Hepatic stellate cell (primary cell): Measurements from ENCODE around the gene MXRA5.
A peak's percentile ranks its signal among the peaks of the same experiment; 100 is the strongest.
"Not testable (repeated sequence)": the region's sequence is repeated elsewhere in the genome, so short reads cannot be mapped to it uniquely, and the experiment has no call there.

ENCODE experiments used
- DNase-seq: peaks from one replicate; pipeline ENCODE4 v3.0.0; 2011; ENCODE audit warnings: low spot score

Gene MXRA5

DNA sequence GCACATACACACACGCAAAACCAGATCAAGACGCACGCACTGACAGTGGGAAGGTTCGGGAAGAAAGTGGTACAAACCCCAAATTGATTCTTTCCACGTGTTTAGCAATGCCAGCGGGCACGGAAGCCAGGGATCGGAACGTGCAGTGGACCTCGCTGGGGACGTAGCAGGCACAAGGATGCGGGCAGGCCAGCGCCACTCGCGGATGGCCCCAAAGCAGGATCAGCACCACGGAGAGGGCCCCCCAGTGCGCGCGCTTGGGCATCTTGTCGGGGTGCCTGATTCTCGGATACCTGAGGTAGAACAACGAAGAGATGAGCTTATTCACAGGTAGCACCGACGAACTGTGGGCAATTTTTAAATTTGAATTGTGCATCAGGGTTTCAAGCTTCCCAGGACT lies 2.9 kb downstream of the MXRA5 start:
- not testable (repeated sequence) for DNase-seq

DNA sequence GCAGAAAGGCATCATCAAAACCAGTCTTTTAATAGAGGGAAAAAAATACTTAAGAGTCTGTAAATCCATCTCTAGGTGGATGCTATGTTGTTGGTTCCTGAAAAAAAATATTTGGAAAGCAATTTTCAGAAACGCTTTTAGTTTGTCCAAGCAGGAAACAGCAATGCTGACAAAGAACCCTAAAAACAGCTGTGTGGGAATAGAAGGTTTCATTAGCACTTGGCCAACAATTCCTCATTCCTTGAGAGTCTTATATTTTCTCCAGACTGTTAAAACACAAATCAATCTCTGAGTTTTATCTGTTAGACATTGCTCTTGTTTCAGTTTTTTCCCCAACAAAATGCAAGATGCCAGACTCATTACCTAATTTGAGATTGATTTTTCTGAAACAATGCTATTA lies 6.4 kb downstream of the MXRA5 start:
- no peak for DNase-seq

DNA sequence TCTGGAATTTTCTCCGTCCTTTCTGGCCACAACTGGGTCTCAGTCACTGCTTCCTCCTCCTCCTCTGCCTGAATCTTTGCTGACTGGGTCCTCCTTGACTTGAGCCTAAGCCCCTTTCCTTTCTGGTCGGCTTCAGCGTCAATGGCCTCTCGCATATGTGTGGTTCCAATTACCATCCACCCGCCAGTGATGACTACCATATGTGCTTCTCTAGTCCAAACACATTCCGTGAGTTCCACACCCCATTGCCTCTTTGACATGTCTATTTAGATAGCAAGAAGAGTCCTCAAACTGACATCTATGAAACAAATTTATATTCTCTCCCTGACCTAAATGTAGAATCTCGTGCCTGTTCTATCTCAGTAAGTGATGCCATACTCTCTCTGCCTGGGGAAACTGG lies 19.8 kb downstream of the MXRA5 start:
- no peak for DNase-seq

DNA sequence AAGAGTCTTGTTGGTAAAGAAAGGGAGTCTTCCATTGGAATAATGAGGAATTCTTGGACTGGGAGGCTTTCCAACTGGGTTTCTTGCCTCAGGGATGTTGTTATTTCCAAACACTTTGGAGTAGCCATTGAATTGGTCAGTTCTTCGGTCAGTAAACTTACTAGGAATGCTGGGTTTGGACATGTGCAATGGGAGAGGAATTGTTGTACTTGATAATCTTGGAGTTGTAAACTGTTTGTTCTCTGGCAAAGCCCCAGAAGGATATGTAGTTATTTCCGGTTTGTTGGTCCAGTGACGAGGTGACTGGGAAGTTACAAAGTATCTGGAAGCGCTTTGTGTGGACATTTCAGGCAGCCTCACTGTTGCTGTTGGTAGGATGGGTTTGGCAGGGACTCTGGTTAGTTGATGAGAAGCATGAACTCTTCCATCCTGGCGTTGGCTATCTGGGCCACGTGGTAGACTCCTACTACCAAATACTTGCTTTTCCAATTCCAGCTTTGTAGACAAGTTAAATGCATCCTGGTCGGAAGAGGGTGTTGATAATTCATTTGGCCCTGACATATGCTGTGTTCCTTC lies 25.9 kb downstream of the MXRA5 start:
- no peak for DNase-seq

DNA sequence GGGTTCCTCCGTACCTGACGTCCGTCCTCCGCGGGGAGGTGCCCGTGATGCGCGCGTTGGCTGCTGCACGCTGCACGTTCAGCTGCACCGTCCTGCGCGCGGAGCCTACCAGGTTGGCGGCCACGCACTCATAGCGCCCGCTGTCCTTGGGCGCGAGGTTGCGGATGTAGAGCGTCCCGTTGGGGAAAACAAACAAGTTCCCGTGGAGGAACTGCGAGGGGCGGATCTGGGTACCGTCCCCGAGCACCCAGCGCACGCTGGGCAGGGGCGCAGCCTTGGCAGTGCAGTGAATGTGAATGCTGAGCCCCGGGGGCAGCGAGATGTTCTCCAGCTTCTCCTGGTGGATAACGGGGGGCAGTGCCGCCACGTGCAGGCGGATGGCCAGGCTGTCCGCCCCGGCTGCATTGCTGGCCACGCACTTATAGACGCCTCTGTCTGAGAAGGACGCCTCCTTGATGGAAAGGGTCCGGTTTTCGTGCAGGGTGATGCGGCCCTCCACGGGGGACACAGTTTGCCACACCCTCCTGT lies 29.2 kb downstream of the MXRA5 start:
- no peak for DNase-seq

DNA sequence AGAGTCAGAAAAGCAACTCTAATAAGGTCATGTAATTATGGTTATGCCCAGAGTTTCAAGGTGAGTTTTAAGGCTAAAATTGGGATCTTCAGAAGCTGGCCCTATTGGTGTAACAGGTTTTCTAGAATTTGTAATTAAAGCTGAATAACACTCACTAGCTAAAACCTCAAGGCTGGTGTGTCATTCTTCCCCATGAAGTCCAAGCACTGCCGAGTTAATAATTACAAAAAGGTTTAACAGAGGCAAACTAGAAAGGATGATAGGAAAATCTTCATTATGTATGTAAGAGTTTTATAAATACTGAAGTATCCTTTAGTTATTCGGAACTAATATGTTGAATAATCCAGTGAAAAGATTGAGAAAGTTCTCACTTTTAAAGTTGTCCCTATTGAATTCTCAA lies 34.3 kb downstream of the MXRA5 start:
- no peak for DNase-seq

DNA sequence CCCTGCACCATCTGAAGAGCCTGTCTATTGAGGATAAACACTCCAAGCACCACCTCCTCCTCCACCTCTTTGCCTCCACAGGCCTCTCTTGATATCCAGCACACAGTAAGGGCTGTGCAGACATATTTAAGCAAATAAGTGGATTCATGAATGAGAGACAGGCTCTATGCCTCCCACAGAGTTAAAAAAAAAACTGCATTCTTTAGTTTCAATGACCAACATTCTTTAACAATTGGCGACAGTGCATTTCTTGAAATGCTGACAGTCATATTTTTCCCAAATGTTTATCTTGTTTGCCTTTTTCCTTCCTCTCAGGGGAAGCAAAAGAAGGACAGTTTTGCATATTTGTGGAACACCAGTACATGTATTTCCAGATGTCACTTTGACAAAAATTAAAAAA lies 38.6 kb downstream of the MXRA5 start:
- no peak for DNase-seq

DNA sequence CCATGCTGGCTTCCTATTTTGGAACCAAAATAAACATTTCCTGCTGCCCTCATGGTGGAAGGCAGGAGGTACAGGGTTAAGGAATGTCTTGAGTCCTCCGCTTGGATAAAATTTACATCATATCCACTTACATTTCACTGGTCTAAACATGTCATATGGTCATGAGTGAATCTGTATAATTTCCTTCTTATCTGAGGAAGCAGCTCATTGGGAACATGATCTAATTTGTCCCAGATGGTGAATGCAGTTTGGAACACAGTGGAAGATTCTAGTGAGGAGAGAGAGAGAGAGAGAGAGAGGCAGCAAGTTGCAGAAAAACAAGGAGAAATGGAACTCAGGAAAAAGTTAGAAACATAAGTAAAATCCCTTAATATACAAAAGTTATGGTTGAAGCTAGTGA lies 46.8 kb downstream of the MXRA5 start:
- DNase-seq: no peak

DNA sequence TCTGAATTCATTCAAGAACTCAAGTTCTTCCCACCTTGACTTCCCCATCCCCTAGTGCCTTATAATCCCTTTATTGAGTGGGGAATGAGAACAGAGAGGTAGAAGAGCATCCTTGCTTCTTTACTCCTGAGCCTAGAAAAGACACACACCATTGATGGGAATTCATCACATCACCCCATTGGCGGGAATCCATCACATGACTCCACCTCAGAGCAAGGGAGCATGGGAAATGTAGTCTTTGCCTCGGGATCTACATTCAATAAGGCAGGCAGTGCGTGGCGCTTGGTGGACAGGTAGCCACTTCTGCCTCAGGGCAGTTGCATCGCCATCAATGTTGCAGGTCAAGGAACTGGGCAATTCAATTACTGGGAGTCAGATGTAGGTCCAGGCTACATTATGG lies 50.7 kb downstream of the MXRA5 start:
- DNase-seq: no peak

DNA sequence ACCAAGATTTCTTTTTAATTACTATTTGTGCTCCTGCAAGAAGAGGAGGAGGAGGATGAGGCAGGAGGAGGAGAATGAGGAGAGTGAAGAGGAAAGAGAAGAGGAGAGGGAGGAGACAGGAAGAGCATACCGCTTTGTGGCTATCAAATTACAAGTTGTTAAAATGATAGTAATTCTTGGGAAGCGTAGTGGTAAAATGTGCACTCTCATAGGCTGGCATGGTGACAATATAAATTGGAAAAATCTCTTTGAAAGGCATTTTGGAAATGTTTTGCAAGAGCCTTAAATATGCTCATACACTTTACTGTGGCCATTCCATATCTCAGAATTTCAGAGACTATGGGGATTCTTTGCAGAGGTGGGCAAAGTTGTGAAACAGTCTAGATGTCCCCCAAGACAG lies 53.2 kb downstream of the MXRA5 start:
- DNase-seq: no peak

DNA sequence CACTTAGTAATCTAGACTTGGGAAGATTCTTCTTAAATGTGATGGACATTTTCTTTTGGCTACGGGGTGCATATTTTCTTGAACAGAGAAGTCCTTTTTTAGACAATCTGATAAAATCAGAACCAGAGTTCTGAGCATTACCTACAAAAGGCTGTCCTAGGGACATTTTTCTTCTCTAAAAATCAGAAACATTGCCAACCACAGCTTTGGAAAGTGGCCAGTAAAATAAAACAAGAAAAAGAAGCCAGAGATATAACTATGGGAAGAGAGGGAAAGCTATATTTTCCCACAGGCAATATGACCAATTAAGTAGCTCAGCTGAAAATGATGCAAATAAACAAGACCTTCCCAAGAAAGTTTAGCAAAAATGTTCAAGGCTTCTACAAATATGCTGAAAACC lies 55.9 kb downstream of the MXRA5 start:
- no peak for DNase-seq

DNA sequence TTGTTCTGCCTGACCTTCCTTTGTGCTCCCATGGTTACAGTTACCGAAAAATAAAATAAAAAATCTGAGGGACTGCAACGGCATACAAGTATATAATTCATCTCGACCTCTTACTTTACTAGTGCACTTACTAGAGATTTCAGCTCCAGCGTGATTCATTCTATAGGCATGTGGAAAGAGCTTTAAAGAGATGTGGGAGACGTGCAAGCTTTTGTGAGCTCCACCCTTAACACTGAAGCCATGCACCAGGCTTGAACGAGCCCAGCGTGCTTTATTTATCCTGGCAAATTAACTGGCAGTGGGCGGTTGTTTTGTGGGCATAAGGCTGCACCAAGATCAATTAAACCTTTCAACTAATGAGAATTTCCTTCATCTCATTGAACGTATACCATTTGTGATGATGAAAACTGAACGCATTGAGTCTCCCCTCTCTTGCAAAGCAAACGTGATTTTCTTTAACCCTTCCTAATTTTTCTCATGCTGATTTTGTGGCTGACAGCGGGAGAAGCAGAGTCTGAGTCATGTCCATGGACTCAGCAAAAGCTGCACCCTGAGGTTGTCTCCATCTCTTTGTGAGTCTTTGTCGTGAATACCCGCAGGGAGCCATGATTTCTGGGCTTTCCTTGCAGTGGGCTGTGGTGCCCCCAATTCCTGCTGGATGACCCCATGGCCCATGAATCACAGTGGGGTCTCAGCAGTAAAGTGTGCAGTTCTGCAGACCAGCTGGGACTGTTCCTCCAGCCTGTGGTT lies 60.1 kb downstream of the MXRA5 start:
- no peak for DNase-seq

DNA sequence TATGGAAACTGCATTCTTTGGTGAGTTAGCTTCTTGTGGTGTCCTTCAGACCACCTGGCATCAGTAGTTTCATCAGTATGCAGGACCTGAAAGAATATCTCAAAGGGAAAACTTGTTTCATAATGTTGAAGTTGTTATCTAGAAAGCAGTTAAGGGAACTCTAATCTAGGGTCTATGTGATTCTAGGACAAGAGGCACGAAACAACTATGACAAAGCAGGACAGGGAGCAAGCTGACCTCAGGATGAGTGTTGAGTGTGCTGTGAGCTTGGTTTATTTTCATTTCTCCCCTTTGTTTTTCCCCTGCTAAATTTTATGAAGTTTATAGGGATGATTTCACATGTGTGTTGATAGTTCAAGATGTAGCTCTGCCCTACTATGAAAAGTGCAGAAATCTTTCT lies 65.7 kb downstream of the MXRA5 start:
- DNase-seq: no peak

DNA sequence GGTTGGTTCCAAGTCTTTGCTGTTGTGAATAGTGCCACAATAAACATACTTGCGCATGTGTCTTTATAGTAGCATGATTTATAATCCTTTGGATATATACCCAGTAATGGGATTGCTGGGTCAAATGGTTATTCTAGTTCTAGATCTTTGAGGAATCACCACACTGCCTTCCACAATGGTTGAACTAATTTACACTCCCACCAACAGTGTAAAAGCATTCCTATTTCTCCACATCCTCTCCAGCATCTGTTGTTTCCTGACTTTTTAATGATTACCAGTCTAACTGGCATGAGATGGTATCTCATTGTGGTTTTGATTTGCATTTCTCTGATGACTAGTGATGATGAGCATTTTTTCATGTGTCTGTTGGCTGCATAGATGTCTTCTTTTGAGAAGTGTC lies 72.8 kb downstream of the MXRA5 start:
- not testable (repeated sequence) for DNase-seq

DNA sequence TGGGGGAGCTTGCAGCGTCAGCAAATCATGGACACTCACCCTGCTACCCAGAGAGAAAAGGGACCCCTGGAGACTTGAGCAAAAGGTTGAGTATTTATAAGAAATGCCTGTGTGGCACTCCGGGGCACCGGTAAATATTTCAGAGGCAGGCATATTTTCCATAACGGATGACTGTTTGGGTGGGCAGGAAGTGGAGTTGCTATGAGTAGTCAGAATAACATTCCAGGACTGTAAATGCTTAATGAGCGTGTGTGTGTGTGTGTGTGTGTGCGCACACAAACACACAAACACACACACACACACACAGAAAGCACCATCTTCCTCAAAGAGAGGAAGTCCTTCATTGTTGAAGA lies 74.6 kb downstream of the MXRA5 start:
- no peak for DNase-seq

DNA sequence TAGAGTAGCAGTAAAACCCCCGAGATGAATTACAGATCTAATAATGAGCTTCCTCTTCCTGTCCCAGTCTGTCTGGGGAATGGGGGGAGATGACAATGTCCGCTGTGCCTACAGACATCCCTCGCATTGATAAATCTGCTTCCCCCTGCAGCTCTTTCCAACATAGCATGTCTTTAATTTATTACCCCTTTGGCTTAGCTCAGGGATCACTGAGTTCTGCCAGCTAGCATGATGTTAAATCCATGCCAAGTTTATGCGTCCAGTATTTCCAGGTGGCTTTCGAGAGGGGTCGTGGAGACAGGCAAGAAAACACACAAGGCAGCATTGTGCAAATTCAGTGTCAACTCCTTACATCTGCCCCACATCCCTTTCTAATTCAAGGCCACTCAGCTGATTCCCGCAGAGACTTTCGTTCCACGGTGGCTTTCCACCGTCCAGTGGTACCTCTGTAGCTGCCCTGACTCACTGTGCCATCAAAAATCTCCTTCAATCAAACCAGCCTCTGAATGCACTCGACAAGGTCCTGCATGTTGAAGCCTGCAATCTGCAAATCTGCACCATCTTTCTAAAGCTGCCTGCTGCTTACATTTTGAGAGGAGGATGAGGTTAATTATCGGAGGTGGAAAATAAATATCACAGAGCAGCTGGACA lies 75.1 kb downstream of the MXRA5 start:
- no peak for DNase-seq

DNA sequence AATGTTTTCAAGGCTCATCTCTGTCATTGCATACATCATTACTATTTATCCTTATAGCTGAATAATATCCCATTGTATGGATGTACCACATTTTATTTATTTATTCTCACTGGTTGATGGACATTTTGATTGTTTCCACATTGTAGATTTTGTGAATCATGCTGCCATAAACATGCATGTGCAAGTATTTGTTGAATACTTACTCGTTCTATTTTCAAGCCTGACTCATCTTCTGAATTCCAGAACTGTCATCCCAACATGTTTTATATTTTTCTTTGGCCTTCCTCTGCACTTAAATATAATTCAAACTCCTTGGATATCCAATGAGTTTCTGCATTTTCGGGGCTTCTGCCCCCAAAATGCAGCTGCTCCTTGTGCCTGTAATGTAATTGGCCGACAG lies 77.6 kb downstream of the MXRA5 start:
- no peak for DNase-seq

DNA sequence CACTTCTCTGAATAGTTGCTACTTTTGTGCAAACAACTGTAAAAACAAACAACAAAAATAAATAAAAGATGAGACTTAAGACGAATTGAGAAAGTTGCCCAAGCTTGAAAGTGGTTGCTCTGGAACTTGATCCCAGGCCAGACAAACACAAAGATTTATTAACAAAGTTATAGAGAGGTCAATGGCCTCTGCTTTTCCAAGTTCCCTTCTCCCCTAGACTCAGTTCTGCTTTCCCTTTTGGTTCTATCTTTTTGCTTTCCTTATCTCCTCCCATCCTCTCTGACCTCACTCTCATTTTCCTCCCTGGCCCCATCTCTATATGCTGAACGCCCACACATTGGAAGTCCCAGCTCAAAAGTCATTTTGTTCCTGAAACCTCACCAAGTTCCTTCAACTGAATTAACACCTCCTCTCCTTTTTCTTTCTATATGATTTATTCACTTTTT lies 82.7 kb downstream of the MXRA5 start:
- DNase-seq: no peak

DNA sequence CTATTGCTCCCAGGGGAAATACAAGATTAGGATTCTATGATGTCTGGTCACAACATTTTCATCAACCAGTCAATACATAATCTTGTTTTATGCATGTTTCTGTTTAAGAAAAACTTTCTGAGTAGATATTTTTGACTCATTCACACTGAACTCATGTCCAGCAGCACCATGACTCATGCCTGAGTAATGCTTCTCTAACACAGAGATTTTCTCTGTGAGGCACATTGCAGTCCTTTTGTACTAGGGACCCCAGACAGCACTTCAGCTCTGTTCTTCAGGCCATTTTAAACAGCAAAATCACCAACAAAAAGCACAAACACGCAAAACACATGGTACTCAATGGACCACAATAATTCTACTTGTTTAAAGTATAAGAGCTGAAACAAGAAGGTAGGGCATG lies 83.6 kb downstream of the MXRA5 start:
- peak; percentile 25 for DNase-seq
